Activated T-cell treated with anti-CD3 and anti-CD28 coated beads for 48 hours (primary cell): ENCODE data around the gene COL5A1.
"Not testable (repeated sequence)": the region's sequence is repeated elsewhere in the genome, so short reads cannot be mapped to it uniquely, and the experiment has no call there.

Experiments used
- DNase-seq: peaks from one replicate; pipeline ENCODE4 v3.0.0-alpha.2; 2020; ENCODE audit warnings: low read depth

Gene COL5A1

DNA sequence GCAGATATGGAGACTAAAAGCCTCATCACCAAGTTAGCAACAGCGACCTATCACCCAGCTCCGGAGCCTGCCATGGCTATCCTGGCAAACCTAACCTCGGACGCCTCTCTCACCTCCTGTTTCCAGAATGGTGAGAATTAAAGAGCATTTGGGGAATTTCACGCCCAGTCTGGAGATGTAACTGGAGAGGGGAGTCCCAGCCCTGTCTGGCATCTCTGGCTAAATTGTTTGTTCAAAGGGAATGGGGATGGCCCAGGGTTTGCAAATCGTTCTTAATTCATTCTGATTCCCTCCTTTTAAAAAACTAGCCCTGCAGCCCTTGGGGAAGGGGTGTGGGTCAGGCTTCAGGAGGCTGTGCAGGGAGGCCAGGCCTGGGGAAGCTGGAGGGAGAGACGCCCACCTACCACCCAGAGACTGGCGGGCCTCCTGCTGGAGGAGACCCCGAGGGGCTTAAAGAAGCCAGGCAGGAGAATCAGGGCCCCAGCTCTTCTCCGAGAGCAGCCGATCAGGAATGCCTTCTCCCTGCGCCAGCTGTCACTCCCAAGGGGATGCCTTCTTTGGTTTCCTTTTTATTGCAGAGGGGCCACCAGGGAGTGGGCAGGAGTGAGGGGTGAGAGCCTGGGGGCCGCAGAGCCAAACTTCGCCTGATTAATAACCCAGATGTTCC is 964 bp upstream of the COL5A1 start:
- no peak for DNase-seq

DNA sequence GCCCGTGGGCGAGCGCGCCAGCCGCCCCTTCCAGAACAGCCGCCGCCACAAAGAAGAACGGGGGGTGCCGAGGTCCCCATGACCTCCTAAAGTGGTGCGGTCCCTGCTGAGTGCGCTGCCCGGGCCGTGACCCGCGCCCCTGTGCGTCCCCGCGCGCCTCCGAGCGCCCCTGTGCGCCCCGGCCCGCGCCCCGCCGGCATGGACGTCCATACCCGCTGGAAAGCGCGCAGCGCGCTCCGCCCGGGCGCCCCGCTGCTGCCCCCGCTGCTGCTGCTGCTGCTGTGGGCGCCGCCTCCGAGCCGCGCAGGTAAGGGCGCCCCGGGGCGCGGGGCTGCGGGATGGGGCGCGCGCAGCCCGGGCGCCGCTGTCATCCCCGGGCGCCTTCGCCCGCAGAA is 384 bp downstream of the COL5A1 start:
- DNase-seq = no peak

DNA sequence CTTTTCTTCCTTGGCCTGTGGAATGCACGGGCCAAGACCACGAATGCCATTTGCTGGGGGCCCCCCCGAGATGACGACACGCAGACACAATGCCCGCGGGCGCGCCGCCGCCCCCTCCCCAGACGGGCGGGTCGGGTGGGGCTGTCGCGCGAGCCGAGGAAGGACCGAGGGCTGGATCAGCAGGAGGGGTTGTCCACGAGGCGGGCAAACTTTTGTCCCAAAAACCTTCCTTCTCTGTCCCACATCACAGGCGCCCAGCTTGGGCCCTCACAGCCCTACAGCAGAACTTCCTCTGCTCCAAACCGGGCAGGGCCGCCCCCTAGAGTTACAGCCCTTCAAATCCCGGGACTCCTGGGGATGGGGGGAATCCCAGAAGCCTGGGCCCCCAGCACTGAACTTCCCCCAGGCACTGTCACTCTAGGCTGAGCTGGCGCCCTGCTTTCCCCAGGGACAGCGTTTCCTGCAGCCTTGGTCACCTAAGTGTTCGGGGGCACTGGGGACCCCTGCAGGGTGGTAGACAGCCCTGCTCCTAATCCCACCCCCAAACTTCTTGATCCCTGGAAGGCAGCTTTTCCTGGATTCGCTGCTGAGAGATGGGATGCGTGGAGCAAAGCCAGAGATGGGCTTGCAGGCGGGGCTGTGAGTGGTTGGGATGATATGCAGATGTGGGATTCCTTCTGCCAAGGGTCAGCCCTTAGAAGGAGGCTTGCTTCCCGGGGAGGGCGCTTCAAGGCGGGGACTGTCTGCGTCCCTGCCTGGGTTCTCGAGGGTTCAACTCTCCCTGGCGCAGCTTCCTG is 980 bp downstream of the COL5A1 start:
- no peak for DNase-seq

DNA sequence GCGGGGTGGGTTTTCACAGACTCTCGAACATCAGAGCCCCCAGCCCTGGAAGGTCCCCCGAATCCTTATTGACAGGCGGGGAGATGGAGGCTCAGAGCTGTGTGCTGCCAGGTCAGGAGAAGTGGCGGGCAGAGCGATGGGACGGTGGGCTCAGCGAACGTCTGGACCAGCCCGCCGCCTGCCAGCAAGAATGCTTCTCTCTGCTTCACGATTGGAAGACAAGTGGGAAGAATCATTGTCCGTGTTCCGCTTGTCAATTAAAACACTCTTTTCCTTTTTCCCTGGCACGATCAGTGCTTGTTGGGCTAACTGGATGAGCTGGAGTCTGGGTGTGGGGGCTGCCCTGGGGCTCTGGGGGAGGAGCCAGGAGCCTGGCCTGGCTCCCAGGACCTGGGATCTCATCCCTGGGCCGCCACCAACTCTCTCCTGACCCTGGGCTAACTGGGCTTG is 1.6 kb downstream of the COL5A1 start:
- no peak for DNase-seq

DNA sequence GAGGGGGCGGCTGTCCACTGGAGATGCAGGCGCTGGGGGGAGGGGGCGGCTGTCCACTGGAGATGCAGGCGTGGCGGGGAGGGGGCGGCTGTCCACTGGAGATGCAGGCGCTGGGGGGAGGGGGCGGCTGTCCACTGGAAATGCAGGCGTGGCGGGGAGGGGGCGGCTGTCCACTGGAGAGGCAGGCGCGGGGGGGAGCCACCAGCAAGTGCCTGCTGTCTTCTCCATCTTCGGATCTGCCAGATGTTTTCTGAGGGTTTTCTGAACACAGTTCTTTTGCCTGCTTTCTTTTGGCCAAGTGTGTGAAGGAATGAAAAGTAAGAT is 2.8 kb downstream of the COL5A1 start:
- DNase-seq = not testable (repeated sequence)

DNA sequence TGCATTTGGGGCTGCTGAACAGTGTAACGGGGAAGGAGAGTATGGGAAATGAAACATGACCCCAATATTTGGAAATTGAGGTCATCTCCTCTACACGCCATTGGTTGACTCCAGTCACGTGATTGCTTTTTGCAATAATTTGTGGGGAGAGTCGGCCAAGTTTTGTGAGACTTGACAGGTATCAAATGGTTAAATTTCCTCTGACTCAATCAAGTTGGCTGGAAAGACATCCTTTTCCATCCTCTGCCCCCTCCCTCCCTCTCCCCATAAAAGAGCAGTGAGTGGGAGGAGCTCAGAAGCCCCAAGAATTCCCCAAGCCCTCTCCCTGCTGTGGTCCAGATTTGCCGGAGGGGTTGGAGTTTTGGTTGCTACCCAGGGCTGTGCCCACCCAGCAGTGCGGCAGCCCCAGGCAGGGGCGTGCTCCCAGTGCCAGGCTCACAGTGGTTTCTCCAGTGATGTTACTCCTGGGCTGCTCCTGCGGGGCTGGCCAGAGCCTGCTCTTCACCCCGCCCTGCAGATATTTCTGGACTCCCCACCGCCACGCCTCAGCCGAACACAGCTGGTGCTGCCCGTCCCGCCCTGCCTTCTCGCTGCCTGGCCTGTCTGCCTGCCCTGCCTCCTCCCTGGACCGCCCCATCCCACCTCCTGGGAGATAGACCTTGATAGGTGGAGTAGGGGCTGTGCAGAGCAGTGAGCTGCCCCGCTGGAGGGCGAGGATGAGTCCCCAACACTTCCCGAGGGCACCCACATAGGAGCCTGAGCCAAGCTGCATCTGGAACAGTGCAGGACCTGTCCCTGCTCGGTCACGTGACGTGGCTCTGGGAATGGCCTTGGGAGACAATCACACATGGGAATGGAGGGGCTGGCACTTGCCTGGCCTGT is 3.4 kb downstream of the COL5A1 start:
- no peak for DNase-seq

DNA sequence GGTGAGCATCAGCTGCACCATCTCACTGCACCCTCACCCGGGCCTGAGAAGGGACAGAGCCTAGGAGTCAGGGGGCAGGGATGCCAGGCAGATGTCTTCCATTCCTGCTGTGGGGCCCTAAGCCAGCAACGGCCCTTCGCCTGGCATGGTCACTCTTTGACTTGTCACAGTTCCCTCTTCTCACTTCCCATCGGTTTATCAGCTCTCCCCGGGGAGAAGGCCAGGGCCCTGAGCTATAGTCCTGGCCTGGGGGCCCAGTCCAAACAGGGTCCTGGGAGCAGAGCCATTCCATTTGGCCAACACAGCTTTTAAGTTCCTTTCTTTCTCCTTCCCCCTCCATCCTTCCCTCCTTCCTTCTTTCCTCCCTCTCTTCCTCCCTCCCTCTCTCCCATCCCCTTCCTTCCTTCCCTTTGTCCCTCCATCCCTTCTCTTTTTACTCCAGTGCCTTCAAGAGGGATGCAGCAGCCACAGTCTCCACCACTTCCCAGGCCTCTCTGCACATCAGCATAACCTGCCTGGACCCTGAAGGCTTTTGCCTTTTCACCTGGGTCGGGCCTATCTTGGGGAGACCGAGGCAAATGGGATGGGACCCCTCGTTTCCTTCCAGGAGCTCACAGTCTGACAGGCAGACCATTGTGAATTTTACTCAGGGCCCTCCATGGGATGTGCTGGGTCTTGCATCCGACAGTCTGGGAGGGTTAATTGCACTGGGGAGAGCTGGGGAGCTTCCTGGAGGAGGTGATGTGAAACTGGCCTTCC is 4.2 kb downstream of the COL5A1 start:
- DNase-seq = no peak

DNA sequence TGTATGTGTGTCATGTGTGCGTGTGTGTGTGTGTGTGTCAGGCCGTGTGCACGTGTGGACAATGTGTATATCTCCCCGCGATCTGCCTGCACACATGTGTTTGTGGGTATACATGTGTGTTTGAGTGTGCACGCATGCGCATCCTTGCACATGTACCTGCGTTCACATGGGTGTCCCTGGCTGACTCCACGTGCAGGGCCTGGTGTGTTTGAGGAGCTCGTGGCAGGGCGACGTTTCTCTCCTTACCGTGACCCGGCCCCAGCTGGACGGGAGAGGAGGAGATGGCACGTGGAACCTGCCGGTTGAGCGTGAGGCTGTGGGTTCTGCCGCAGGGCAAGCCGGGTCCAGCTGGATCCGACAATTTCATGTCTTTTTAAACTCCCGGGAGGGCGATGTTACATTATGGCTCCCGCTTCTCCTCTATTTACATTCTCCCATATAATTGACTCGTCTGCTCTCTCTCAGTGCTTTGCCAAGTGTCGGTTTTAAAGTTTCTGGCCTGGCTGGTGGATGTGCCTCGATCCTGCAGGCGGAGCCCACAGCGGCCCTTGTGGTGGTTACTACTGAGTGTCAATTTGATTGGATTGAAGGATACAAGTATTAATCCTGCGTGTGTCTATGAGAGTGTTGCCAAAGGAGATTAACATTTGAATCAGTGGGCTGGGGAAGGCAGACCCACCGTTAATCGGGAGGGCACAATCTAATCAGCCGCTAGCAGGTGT is 5.9 kb downstream of the COL5A1 start:
- DNase-seq = no peak

DNA sequence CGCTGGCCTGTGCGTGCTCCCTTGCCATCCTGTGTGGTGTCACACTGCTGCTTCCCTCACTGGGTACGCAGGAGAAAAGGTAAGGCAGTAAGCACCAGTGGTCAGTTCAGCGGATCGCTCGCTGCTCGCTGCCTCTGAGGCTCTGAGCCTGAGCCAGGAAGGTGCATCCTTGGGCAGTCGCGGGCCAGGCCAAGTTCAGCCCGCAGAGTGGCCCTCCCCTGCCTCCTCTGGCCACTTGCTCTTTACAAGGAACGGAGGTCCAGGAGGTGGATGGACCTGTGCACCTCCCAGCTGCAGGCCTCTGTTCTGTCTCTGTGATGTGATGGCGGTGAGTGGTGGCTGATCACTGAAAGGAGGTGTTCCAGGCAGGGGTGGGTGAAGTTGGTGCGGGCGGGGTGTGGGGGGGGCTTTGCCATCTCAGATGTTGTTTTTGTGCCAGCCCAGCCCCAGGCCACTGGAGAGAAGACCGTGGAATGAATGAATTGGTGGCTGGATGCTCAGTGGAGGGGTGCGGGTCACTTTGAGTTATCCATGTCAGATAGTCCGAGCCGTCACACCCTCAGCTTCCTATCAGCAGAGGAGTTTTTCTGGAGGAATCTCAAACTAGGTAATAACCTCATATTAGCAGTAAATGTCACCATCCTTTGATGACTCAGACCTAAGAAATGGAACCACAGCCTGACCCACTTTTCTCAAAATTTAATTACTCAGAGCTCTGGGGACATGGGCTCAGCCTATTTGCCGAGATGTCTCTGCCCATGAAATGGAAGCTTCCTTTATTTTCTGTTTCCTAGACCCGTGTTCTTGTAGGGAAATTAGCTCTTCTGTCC is 7.3 kb downstream of the COL5A1 start:
- no peak for DNase-seq

DNA sequence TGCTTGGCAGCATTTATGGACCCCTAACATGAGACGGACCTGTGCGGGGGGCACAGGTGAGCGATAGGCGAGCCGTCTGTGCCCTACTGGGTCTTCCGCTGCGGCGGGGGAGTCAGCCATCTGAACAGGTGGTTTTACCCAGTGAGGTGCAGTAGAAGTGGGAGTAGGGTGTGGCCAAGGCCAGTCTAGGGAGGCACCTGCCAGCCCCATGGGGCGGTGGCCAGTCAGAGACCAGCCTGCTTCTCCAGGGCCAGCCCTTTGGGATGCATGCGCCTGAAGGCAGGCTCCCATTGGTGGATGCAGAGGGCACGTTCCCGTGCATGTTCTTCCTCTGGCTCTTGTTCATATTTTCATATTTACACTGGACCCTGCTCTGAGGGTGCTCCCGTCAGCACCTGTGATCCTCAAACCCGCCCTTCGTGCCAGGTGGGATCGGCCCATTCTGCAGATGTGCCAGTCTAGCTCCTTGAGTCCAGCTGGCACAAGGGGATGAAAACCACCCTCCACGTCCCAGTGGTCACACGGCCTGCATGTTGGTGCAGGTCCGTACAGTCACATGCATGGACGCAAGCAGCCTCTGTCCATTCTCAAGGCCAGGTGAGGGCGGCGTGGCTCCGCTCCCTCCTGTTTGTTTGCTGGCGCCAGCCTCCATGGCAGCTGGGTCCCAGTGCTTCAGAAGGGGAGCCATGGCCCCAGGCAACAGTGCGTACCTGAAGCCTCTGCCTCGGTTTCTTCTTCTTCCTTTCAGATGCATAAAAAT is 9.0 kb downstream of the COL5A1 start:
- DNase-seq = no peak

DNA sequence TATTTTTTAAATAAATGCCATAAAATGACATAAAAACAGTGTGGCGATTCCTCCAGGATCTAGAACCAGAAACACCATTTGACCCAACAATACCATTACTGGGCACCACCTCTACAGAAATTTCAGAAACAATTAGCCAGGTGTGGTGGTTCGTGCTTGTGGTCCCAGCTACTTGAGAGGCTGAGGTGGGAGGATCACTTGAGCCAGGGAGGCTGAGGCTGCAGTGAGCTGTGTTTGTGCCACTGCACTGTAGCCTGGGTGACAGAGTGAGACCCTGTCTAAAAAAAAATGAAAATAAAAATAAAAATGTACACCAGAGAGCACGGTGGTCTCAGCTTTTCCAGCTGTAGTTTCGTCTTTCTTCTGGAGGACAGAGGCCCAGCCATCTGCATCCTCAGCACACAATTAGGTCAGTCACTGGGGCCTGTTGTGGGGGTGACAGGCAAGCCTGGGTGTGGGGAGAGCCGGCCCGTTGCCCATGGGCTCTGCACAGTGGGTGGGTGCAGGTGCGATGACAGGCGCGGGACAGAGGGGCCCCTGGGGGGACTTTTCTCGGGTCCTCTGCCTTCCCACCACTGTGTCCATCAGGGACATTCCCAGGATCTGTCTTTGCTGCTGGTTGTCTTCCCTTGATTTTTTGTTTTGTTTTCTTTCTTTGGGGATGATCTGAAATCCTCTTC is 9.8 kb downstream of the COL5A1 start:
- no peak for DNase-seq

DNA sequence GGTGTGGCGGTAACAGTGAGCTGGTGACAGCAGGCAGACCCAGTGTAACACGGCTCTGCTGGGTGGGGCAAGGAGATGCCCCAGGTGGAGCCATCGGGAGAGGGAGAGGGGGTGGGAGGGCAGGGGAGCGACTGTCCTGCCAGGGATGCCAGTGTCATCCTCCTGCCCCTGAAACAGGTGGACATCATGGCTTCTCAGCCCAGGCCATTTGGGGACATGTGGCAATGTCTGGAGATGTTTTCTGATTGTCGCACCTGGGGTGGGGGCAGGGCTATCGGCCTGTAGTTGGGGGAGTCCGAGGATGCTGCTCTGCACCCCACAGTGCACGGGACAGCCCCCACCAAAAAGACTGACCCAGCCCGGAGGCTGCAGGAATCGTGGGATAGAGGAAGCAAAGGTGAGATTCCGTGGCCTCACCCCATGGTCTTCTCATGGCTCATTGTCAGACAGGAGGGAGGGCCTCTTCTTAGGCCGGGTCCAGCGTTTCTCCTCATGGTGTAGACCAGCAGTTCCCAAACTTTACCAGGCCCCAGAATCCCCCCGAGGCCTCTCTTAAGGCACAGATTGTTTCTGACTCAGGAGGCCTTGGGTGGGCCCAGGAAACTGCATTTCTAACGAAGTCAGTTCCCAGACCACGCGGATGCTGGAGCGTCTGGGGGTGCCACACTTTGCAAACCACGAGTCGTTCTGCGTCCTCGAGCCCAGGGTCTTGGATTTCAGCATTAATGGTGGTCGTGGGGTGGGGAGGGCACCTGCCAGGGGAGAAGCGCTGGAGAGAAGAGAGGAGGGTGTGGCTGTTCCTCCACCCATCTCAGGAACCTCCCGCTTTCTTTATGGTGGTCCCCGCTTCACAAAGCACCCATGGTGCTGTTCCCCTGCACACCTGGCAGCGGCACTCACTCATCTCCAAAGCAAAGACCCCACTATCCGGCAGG is 11.0 kb downstream of the COL5A1 start:
- no peak for DNase-seq

DNA sequence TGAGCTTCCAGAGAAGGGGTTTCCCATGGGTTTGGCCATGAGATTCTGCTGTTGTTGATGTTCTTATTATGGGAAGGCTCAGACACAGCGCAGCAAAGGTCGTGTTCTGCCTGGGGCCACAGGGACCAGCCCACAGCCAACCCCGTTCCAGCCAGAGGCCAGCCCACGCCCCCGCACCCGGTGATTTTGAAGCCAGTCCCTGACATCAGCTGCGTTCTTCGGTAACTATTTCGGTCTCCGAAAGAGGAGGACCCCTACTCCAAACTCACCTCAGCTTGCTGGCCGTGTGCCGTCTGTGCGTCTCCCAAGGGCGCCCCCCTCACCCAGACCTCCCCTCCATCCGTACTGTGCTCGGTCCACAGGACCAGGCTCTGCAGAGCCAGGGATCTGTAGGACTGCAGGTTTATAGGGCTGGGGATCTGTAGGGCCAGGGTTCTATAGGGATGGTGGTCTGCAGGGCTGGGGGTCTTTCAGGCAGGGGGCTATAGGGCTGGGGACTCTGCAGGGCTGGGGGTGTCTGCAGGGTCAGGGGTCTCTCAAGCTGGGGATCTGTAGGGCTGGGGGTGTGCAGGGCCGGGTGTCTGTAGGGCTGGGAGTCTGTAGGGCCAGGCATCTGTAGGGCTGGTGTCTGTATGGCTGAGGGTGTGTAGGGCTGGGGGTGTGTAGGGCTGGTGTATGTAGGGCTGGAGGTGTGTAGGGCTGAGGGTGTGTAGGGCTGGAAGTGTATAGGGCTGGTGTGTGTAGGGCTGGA is 11.8 kb downstream of the COL5A1 start:
- DNase-seq = no peak

DNA sequence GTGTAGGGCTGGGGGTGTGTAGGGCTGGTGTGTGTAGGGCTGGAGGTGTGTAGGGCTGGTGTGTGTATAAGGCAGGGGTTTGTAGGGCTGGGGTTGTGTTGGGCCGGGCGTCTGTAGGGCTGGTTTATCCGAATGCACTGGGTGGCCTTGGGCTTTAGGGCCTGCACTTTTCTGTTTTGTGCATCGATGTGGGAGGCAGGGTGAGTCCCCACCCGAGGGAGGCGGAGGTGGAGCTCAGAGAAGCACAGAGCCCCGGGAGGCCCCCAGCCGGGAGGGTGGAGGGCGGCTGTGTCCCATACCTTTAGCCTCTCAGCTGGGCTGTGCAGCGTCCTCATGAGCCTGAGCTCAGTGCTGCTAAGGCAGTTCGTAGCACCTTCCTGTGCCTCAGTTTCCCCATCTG is 13.5 kb downstream of the COL5A1 start:
- no peak for DNase-seq

DNA sequence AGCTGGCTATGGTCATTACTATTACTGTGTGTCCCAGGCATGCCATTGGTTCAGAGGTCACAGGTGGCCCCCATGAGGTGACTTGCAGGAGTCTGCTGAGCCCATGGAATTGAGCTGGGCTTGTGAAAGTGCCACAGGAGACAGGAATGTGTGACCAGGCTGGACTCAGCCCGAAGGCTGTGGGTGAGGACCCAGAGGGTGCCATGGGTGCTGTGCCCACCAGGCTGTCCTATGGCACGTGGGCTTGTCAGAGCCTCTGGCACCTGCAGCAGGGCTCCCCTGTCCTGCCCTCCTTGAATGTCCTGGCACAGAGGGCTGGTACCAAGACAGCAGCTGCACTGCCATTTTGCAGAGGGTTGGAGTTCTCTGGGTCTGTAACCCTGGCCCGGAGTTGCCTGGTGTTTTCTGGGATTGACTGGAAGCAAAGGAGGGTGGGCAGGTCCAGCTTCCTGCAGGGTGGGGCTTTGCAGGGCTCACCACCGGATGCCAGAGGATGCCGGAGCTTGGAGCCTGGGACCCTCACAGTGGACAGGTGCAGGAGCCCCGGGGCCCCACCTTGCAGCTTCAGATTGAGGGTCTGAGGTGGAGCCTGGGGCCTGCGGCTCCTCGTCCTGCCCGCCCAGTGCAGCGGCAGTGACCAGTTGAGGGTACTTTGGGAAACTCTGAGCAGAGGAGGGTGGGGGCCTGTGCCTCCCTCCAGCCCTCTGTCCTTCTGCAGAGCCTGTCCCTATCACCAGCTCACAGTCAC is 14.2 kb downstream of the COL5A1 start:
- no peak for DNase-seq

DNA sequence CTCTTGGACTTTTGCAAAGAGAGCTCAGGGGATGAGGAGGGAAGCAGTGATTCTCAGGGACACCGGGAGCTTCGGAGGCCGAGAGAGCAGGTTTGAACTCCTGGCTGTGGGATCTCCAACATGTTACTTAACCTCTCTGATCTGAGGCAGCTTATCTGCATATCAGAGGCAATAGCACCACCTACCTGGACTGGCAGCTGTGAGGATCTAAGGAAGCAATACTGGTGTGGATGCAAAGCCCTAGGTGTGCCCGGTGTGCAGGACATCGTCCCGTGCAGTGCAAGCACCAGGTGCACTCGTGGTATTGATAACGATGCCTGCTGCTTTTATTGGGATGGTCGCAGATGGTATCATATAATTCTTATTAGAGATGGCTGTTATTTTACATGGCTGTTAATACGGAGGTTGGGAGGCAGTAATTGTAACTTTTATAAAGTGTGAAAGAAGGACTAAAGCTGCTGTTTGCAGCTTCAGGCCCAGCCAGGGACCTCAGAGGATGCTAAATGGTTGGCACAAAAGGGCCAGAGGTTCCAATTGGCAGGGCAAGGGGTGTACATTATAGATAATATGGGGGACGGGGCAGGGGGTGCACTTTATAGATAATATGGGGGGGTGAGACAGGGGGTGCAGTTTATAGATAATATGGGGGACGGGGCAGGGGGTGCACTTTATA is 14.9 kb downstream of the COL5A1 start:
- no peak for DNase-seq
